ENCODE results near the gene RPL37.

- TF ChIP-seq POLR2A (IDR thresholded peaks at IDR 0.05) (no peak), CTCF (IDR thresholded peaks at IDR 0.05) (no peak)
Observed at GRCh38 chr5:40791715-40792139, 43.3 kb downstream of the RPL37 start.

Data from Peyer's patch (tissue), 4 donors.